ENCODE data around the gene CEBPE.

- TF ChIP-seq CTCF (conservative IDR thresholded peaks at IDR 0.05) = no peak
- TF ChIP-seq EZH2 (IDR thresholded peaks at IDR 0.05; ENCODE audit: low read depth) = no peak
Observed at GRCh38 chr14:23151342-23151741, 32.3 kb upstream of the CEBPE start.
